ENCODE results near the gene HELB.

HELB gene

DNA sequence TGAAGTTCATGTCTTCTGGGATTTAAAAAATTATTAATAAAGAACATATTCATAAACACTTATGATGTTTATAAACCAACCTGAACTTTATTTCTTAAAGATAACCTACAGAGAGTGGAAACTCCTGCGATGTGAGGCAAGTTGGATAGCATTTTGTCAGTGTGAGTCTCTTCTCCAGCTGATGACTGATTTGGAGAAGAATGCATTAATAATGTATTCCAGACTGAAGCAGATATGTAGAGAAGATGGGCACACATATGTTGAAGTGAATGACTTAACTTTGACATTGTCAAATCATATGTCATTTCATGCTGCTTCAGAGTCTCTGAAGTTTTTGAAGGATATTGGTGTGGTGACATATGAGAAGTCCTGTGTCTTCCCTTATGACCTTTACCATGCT is 7.3 kb downstream of the HELB start:
- no peak for DNase-seq (ENCODE audit: low read depth)
- no peak overlapping the region for H3K4me3 ChIP-seq (ENCODE audit: control insufficient read depth, low read depth, low read length)
- TF ChIP-seq, protein P1, sequence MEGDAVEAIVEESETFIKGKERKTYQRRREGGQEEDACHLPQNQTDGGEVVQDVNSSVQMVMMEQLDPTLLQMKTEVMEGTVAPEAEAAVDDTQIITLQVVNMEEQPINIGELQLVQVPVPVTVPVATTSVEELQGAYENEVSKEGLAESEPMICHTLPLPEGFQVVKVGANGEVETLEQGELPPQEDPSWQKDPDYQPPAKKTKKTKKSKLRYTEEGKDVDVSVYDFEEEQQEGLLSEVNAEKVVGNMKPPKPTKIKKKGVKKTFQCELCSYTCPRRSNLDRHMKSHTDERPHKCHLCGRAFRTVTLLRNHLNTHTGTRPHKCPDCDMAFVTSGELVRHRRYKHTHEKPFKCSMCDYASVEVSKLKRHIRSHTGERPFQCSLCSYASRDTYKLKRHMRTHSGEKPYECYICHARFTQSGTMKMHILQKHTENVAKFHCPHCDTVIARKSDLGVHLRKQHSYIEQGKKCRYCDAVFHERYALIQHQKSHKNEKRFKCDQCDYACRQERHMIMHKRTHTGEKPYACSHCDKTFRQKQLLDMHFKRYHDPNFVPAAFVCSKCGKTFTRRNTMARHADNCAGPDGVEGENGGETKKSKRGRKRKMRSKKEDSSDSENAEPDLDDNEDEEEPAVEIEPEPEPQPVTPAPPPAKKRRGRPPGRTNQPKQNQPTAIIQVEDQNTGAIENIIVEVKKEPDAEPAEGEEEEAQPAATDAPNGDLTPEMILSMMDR (IDR thresholded peaks at IDR 0.05; ENCODE audit: control insufficient read depth, insufficient read depth, low read depth, low read length, missing control alignments): no peak

DNA sequence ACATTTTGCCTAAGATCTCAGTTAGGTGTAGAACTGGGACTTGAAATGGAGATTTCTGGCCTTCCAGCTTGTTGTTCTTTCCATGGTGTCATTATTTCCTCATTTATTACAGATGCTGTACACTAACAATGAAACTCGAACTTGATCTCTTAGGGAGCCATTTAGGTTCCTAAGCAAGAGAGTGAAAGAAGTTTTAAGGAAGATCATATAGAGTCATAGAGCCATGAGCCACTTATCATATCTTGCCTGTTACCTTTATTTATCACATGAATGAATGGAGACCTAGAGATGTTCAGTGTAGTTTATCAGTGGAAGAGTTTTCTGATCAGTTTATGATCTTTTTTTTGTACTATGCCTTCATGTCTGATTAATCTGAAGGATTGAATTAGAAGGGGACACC is 9.9 kb downstream of the HELB start:
- no peak for DNase-seq (ENCODE audit: low read depth)
- TF ChIP-seq, protein P1 (IDR thresholded peaks at IDR 0.05; ENCODE audit: control insufficient read depth, insufficient read depth, low read depth, low read length, missing control alignments): no peak
- H3K4me3 ChIP-seq (ENCODE audit: control insufficient read depth, low read depth, low read length): no peak overlapping the region

DNA sequence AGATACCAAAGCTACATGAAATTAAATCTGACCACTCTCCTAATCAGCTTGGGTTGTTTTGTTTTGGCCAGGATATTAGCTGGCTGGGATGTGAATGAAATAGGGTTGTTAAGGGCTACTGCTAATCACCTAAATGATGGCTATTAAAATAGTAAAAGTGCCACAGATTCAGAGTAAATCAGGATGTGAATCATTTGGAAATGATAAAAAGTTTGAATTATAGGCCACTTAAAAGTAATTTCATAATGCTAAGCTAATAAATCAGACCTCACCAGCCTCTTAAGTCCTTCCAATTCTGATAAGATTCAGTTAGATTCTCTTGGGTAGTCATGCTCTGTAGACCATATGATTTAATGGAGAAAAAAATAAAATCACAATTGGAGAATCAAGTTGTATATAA is 12.0 kb downstream of the HELB start:
- DNase-seq (ENCODE audit: low read depth): no peak
- TF ChIP-seq, protein P1 (IDR thresholded peaks at IDR 0.05; ENCODE audit: control insufficient read depth, insufficient read depth, low read depth, low read length, missing control alignments): no peak
- no peak overlapping the region for H3K4me3 ChIP-seq (ENCODE audit: control insufficient read depth, low read depth, low read length)

DNA sequence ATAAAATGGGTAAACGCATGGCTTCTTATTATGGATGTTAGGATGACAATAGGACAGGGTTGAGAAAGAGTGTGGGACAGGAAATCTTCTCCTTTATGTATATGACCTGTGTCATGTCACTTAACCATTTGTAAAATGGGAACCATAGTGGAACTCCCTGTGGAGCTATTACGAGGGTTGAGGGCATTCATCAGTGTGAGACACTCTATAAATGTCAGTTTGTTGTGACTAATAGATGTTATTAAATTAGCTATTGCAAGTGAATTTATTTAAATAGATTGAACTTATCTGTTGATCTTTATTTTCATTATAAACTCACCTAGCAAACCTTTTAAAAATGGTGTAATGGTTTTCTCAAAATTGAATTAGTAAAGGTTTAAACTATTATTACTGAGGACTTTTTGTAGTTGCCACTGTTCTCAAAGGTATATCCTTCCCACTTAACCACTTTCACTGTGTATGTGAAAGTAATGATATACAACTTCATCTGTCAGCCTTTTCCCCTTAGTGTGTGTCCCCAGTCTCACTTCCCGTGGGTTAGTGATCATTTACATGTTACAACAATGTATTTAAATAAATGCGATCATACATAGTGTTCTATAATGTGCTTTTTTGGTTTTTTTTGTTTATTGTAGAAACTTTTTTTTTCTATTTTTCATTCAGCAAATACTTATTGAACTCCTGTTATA is 17.1 kb downstream of the HELB start:
- H3K4me3 ChIP-seq (ENCODE audit: control insufficient read depth, low read depth, low read length): no peak overlapping the region
- TF ChIP-seq, protein P1 (IDR thresholded peaks at IDR 0.05; ENCODE audit: control insufficient read depth, insufficient read depth, low read depth, low read length, missing control alignments): no peak
- DNase-seq (ENCODE audit: low read depth): no peak

DNA sequence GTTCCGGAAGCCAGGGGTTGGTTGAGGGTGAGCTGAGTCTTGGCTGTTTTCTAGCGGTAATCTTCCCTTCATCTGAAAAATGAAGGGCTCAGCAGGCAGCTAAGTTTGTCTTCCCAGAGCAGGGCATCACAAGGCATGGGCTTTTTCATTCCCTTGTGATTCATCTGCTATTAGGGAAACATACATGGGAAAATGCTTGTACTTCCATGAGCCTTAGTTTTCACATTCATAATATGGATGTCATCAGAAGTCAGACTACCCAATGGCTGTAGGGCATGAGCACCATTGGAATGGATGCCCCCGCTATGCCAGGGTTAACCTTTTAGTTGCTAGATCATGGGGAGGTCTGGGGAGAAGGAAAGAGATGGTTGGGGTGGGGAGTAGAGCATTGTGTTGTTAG is 18.7 kb downstream of the HELB start:
- no peak overlapping the region for H3K4me3 ChIP-seq (ENCODE audit: control insufficient read depth, low read depth, low read length)
- TF ChIP-seq, protein P1 (IDR thresholded peaks at IDR 0.05; ENCODE audit: control insufficient read depth, insufficient read depth, low read depth, low read length, missing control alignments): no peak
- no peak for DNase-seq (ENCODE audit: low read depth)

DNA sequence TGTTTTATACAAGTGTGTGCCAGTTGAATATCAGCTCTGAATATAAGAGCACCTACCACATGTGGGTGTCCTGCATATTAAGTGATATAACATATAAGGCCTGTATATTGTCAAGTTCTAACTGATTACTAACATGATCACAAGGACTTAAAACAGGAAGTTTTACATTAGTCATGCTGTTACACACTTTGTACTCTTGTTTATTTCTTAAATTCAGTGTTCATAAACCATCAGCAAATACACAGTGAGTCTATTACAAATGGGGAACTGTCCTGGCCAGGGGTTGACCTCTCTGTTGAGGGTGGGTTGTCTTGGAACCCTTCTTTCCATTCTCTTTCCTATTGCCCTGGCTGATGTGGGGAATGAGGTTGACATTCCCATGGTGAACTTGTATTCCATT is 19.1 kb downstream of the HELB start:
- DNase-seq (ENCODE audit: low read depth): no peak
- TF ChIP-seq, protein P1 (IDR thresholded peaks at IDR 0.05; ENCODE audit: control insufficient read depth, insufficient read depth, low read depth, low read length, missing control alignments): no peak
- H3K4me3 ChIP-seq (ENCODE audit: control insufficient read depth, low read depth, low read length): no peak overlapping the region

Measured in AG09309 (cell line).